BJ (cell line): ENCODE data around the gene RCSD1. TPM values are rescaled to one million over a fixed set of nuclear protein-coding genes. Genes with fewer than 3 reads are reported as not detected.

Experiments
- CTCF ChIA-PET: fragments of 350-600 bp; formaldehyde crosslinking; extraction: SDS; loops from one replicate; lab custom pipeline; 2021; ENCODE audit warnings: antibody characterized with exemption, inconsistent platforms; lab: Yijun Ruan, JAX
- POLR2A ChIA-PET: fragments of 300-600 bp; sonication (Branson Sonifier 250); formaldehyde crosslinking; extraction: SDS; loops from one replicate; lab custom pipeline; 2021; ENCODE audit warnings: antibody characterized with exemption; lab: Charles Lee
- DNase-seq: peaks from one replicate; pipeline ENCODE4 v3.0.0-alpha.2; 2011; ENCODE audit warnings: low read depth
- H3K27me3 ChIP-seq: 2 replicates; pipeline ENCODE4 v1.6.0; 2011; ENCODE audit warnings: low read length; ENCODE audit not compliant: control insufficient read depth, insufficient read depth
- H3K36me3 ChIP-seq: 2 replicates; pipeline ENCODE4 v1.5.1; 2011; ENCODE audit warnings: low read length; ENCODE audit not compliant: control insufficient read depth, insufficient read depth
- H3K4me3 ChIP-seq: 2 replicates; pipeline ENCODE4 v1.5.1; 2011; ENCODE audit warnings: low read depth, mild to moderate bottlenecking, control low read depth, low read length
- CTCF ChIP-seq: IDR thresholded peaks from 2 replicates; pipeline ENCODE4 v1.5.1; 2011; ENCODE audit warnings: low read depth, mild to moderate bottlenecking, control low read depth, inconsistent platforms, low read length, moderate library complexity; ENCODE audit not compliant: insufficient read depth
- polyA plus RNA-seq: library from polyadenylated mRNA; depleted of rRNA; stranded (reverse); fragments of >200 nt; gene quantifications from 2 replicates; pipeline ENCODE4 v1.2.3, GENCODE V29; 2011

Gene RCSD1
- polyA plus RNA-seq, 1 experiment = not detected

- no peak for DNase-seq
- H3K36me3 ChIP-seq = no peaks in the 10 kb centered on the region
- ChIA-PET CTCF (interaction anchor here (1.1 to 5.0 kb wide), 2 partner anchors 16 to 54 kb away, joined by 3 to 24 read pairs; no protein-coding TSS in a partner anchor), POLR2A (no interaction called here)
- H3K27me3 ChIP-seq = no peaks in the 10 kb centered on the region; the same call in 1 of the 2 replicates
- TF ChIP-seq CTCF = no peak
- no peak overlapping the region for H3K4me3 ChIP-seq
Observed at GRCh38 chr1:167671727-167672511, 41.9 kb downstream of the RCSD1 start.

GRCh38 chr1:167672831-167673230 is 42.8 kb downstream of the RCSD1 start:
- no peak for DNase-seq
- no peaks in the 10 kb centered on the region for H3K36me3 ChIP-seq
- TF ChIP-seq CTCF = no peak
- H3K27me3 ChIP-seq = no peaks in the 10 kb centered on the region; the same call in 1 of the 2 replicates
- POLR2A ChIA-PET = no interaction called here
- CTCF ChIA-PET = interaction anchor here (1.1 to 5.0 kb wide), 2 partner anchors 15 to 55 kb away, joined by 3 to 24 read pairs; no protein-coding TSS in a partner anchor
- no peak overlapping the region for H3K4me3 ChIP-seq

GRCh38 chr1:167673265-167673664 is 43.2 kb downstream of the RCSD1 start:
- Histone ChIP-seq H3K27me3 (no peaks in the 10 kb centered on the region; the same call in 1 of the 2 replicates), H3K4me3 (no peak overlapping the region), H3K36me3 (no peaks in the 10 kb centered on the region)
- no peak for TF ChIP-seq CTCF
- ChIA-PET POLR2A (no interaction called here), CTCF (interaction anchor here (5.0 kb wide), 1 partner anchor 15 kb away, joined by 24 read pairs; no protein-coding TSS in a partner anchor)
- no peak for DNase-seq

GRCh38 chr1:167674156-167674555 is 44.1 kb downstream of the RCSD1 start:
- no peak for TF ChIP-seq CTCF
- ChIA-PET POLR2A (no interaction called here), CTCF (interaction anchor here (5.0 kb wide), 1 partner anchor 14 kb away, joined by 24 read pairs; no protein-coding TSS in a partner anchor)
- H3K27me3 ChIP-seq = no peaks in the 10 kb centered on the region; the same call in 1 of the 2 replicates
- no peaks in the 10 kb centered on the region for H3K36me3 ChIP-seq
- H3K4me3 ChIP-seq = no peak overlapping the region
- DNase-seq = no peak

GRCh38 chr1:167675440-167675839 is 45.4 kb downstream of the RCSD1 start:
- H3K27me3 ChIP-seq = no peaks in the 10 kb centered on the region; the same call in 1 of the 2 replicates
- no peak for TF ChIP-seq CTCF
- no peak for DNase-seq
- CTCF ChIA-PET = interaction anchor here (0.6 to 5.0 kb wide), 4 partner anchors 8 to 82 kb away, joined by 3 to 24 read pairs (median 4); no protein-coding TSS in a partner anchor
- POLR2A ChIA-PET = no interaction called here
- H3K36me3 ChIP-seq = no peaks in the 10 kb centered on the region
- H3K4me3 ChIP-seq = no peak overlapping the region
